Daoy (cell line): ENCODE data around the gene SOX1. TPM values are rescaled to one million over a fixed set of nuclear protein-coding genes. Genes with fewer than 3 reads are reported as not detected.
A peak's percentile ranks its signal among the peaks of the same experiment; 100 is the strongest.

Experiments used
- DNase-seq: peaks from one replicate; pipeline ENCODE4 v3.0.0-alpha.2; 2015; ENCODE audit warnings: low read depth
- total RNA-seq: library from RNA; depleted of rRNA; stranded (reverse); fragments of >200 nt; shearing (Covaris generic); gene quantifications from 2 replicates; pipeline ENCODE4 v1.2.3, GENCODE V29; 2014

Gene SOX1
- total RNA-seq, 1 experiment from 2014 or later, result 0.57 TPM

- DNase-seq, result no peak
Observed at GRCh38 chr13:112058941-112059340, 8.0 kb upstream of the SOX1 start.

DNA sequence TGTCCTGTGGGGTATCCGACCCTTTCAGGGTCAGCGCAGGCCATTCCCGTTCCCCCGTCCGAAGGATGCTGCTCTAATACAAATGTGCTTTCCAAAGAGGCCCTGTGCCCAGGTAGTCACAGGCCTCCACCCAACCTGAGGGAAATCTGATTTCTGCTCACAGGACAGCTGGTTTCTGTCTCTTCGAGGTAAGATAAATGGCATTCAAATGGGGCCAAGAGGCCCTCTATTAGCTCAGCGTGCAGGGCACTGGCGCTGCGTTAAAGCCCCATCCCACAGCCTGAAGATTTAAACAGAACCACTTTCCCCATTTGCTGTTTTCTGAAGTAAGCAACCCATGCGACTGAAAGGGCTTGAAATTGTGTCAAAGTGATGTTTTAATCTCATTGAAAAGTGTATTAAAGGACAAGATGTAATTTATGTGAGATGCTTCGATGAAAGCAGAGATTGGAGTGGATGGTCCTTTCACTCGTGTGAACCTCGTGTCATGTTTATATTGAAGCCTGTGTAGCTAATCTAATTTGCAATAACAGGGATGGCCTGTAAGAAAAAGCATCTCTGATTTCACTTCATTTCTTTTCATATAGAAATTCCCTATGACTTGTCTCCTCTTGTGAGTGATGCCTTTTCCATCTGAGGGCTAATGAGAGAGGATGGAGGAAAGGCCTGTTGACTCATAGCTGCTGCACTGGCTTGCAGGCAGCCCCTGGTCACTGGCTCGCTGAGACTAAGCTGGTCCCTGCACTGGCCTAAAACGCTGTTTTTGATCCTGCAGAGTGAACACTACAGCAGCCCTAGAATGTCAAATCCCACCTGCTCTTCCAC, 7.3 kb upstream of the SOX1 start:
- no peak for DNase-seq

GRCh38 chr13:112060282-112060830, 6.6 kb upstream of the SOX1 start:
- no peak for DNase-seq

- no peak for DNase-seq
Observed at GRCh38 chr13:112060899-112061366, 6.0 kb upstream of the SOX1 start.

- DNase-seq, result no peak
Observed at GRCh38 chr13:112061367-112062061, 5.4 kb upstream of the SOX1 start.

- DNase-seq, result no peak
Observed at GRCh38 chr13:112062072-112062567, 4.8 kb upstream of the SOX1 start.

DNA sequence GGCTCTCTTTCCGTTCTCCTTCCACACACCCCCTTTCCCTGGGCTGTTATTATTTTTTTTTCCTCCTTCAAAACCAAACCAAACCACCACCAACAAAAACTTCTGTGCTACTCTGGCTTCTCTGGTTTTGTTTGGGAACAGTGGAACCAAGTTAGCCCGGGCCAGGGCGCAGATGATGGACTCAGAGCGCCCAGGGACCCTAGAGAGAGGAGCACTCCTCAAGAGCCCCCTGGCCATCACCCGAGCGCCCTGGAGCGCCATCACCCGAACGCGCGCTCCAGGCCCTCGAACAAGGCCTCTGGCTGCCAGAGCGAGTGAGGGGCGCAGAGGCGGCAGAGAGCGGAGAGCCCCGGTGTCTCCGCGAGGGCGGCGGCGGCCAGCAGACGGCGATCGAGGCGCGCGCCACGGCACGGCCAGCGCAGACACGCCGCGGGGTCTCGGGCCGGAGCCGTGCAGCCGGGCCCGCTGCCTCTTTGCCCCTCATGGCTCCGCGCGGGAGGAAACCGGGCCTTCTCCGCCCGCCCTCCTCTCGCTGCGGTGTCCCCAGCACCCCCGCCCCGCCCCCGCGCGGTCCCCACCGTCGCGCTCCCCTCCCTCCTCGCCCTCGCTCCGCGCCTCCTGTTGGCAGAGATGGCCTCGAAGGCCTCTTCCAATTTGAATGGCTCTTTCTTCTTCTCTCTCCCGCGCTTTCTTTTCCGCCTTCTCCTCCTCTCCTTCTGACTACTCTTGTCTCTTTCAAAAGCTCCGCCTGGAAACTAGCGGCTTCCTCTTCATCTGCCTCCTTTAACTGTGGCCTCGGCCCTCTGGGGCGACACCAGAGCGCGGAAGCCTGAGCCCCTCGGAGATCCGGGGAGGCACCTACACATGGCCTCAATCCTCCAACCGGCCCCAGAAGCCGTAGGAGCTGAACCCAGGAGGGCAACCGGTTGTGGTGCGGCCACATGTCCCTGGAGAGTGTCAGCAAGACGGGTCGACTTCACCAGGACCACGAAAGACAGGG, 4.1 kb upstream of the SOX1 start:
- peak; percentile 59 for DNase-seq

- no peak for DNase-seq
Observed at GRCh38 chr13:112063807-112064206, 3.1 kb upstream of the SOX1 start.

DNA sequence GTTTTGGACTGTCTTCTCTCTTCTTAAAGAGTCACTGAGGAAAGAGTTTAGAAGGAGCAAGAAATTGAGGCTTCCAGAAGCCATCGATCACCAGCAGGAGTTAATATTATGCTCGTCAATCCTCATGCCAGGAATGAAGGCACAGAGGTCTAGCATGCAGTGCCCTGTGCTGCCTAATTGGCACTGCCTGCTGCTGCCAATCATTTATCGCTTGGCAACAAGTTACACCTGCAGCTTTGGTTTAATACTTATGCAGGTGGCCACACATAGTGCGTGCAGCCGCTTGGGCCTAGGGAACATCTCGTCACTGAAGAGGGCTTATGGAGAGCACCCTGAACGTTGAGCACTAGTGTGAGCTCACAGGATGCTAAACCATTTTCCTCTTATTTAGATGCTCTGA, 2.7 kb upstream of the SOX1 start:
- DNase-seq, result no peak

GRCh38 chr13:112065521-112065866, 1.5 kb upstream of the SOX1 start:
- DNase-seq, result no peak

DNA sequence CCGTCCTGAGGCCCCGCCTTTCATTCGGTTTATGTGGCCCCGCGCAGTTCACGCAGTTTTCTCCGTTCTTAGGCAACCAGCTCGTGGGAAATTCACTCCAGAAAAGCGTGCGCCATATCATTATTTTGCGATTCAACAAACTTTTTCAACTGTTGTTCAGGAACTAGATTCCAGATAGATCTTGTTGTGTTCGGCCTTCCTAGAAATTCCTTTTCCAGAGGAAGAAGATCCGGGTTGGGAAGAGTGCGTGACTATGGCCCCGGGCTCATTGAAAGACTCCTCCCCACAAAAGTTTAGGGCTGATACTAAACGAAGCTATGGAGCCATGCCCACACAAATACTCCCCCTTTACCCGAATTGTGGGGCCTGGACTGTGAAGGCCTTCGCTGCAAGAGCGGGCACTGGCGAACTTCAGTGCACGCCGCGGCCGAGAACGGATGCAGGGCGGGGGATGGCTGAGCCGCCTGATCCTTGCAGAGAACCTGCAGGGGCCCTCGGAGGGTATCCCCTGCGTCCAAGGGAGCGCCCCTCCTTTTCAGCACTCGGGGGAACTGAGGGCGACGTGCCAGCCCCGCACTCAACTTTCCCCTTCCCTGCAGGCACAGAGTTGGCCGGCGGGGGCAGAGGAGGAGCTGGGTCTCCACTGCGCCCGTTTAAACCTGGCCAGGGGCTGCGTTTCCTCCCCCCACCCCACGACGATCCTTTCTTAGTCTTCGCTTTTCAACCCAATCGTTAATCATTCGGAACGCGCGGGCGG, 904 bp upstream of the SOX1 start:
- no peak for DNase-seq

DNA sequence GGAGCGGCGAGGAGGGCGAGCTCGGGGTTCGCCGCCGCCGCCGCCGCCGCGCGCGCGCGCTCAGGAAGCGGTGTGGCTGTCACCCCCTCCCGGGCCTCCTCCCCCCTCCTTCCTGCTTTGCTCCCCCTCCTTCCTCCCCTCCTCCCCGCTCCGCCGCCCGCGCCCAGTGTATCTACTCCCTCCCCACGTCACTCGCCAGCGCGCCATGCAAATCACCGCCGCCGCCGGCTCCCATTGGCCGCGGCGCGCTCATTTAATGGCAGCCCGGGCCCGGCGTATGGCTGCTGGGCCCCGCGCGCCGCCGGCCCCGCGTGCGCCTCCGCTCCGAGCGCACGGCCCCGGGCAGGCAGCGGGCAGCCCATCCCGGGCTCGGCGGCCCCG, 335 bp upstream of the SOX1 start:
- DNase-seq, result peak; percentile 95

DNA sequence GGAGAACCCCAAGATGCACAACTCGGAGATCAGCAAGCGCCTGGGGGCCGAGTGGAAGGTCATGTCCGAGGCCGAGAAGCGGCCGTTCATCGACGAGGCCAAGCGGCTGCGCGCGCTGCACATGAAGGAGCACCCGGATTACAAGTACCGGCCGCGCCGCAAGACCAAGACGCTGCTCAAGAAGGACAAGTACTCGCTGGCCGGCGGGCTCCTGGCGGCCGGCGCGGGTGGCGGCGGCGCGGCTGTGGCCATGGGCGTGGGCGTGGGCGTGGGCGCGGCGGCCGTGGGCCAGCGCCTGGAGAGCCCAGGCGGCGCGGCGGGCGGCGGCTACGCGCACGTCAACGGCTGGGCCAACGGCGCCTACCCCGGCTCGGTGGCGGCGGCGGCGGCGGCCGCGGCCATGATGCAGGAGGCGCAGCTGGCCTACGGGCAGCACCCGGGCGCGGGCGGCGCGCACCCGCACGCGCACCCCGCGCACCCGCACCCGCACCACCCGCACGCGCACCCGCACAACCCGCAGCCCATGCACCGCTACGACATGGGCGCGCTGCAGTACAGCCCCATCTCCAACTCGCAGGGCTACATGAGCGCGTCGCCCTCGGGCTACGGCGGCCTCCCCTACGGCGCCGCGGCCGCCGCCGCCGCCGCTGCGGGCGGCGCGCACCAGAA, 1.1 kb downstream of the SOX1 start:
- DNase-seq, result peak; percentile 79

DNA sequence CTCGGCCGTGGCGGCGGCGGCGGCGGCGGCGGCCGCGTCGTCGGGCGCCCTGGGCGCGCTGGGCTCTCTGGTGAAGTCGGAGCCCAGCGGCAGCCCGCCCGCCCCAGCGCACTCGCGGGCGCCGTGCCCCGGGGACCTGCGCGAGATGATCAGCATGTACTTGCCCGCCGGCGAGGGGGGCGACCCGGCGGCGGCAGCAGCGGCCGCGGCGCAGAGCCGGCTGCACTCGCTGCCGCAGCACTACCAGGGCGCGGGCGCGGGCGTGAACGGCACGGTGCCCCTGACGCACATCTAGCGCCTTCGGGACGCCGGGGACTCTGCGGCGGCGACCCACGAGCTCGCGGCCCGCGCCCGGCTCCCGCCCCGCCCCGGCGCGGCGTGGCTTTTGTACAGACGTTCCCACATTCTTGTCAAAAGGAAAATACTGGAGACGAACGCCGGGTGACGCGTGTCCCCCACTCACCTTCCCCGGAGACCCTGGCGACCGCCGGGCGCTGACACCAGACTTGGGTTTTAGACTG, 1.7 kb downstream of the SOX1 start:
- DNase-seq, result no peak

GRCh38 chr13:112069061-112069844, 2.3 kb downstream of the SOX1 start:
- DNase-seq, result peak; percentile 57

- DNase-seq, result no peak
Observed at GRCh38 chr13:112069845-112070251, 2.9 kb downstream of the SOX1 start.

DNA sequence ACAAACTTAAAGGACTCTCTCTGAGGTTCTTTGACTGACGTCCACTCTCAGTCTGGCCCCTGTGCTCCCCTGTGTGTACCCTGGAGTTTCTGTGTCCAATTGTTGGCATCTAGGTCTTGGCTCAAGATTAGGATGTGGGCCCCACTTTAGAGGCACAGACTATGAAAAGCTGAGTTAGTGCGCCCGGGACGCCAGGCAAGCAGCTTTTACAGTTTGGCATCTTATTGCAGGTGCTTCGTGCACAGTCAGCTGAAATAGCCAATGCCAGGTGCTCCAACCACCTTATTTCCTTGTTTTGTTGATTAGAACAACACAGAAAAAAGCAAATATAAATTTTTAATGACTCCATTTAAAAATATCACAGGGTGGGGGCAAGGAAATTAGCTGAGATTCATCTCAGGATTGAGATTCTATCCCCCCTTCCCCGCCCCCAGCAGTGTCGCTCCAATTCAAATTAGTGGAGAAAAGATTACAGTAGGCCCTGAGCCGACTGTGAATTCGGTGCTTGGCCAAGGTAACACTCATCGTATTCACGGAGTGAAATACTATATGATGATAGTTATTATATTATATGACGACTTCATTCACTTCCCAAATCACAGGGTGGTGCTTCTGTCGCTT, 4.3 kb downstream of the SOX1 start:
- no peak for DNase-seq

- DNase-seq, result no peak
Observed at GRCh38 chr13:112071723-112072533, 5.0 kb downstream of the SOX1 start.
